Sigmoid colon (tissue), 7 donors: ENCODE data around the gene MUSK. TPM values are rescaled to one million over a fixed set of nuclear protein-coding genes. Genes with fewer than 3 reads are reported as not detected.

Experiments used
- DNase-seq: peaks from one replicate; pipeline ENCODE4 v3.0.0-alpha.2; 2019
- H3K27ac ChIP-seq, 4 donors: fragments of 200-600 bp; sonication (generic); one replicate each; pipeline ENCODE4 v1.5.1; 2016 to 2019; ENCODE audit warnings: mild to moderate bottlenecking in 1 of 4
- H3K27me3 ChIP-seq, 3 donors: fragments of 200-600 bp; sonication (generic); one replicate each; pipeline ENCODE4 v1.5.1; 2019; ENCODE audit warnings: mild to moderate bottlenecking in 1 of 3
- H3K36me3 ChIP-seq, 4 donors: fragments of 200-600 bp; sonication (generic); one replicate each; pipeline ENCODE4 v1.5.1; 2016 to 2019
- H3K4me1 ChIP-seq, 4 donors: fragments of 200-600 bp; sonication (generic); one replicate each; pipeline ENCODE4 v1.5.1; 2017 to 2019
- H3K4me3 ChIP-seq, 4 donors: fragments of 200-600 bp; sonication (generic); one replicate each; pipeline ENCODE4 v1.5.1; 2017 to 2019; ENCODE audit warnings: mild to moderate bottlenecking in 2 of 4, moderate library complexity in 1 of 4
- H3K9me3 ChIP-seq, 4 donors: fragments of 200-600 bp in 3 of 4; sonication (generic) in 3 of 4; one replicate each; pipeline versions ENCODE4 v1.5.1 to v1.6.1; 2013 to 2019
- EP300 ChIP-seq, 4 donors: sonication (generic); formaldehyde crosslinking; IDR thresholded peaks; one replicate each; pipeline ENCODE4 v1.6.1; 2017; ENCODE audit warnings: antibody characterized with exemption in 4 of 4
- POLR2A ChIP-seq, 2 donors: fragments of 450-650 bp; IDR thresholded peaks; one replicate each; pipeline ENCODE4 v1.6.1; 2016; ENCODE audit warnings: antibody characterized with exemption in 2 of 2, mild to moderate bottlenecking in 2 of 2, moderate library complexity in 2 of 2
- POLR2AphosphoS5 ChIP-seq, 4 donors: sonication (generic); formaldehyde crosslinking; IDR thresholded peaks; one replicate each; pipeline ENCODE4 v1.6.1; 2017; ENCODE audit warnings: antibody characterized with exemption in 4 of 4
- WGBS, 2 donors: extraction: QIAGEN DNeasy Blood & Tissue Kit; methylation state at CpG; one replicate each; pipeline ENCODE4 v1.1.7; 2013; 5-methylcytosine and 5-hydroxymethylcytosine counted together
- intact Hi-C: fragments of 100-400 bp; cut with DNase I; formaldehyde crosslinking; loops from one replicate; pipeline ENCODE4 v1.15.1; 2023
- polyA plus RNA-seq, 3 donors: library from polyadenylated mRNA; stranded (reverse); fragments of 200-250 nt; gene quantifications; one replicate each; pipeline ENCODE4 v1.2.3, GENCODE V29; 2013
- small RNA-seq, 3 donors: library from RNA; depleted of rRNA; stranded (forward); fragments of <200 nt; gene quantifications; one replicate each; pipeline ENCODE3, GENCODE V24; 2016
- total RNA-seq, 4 donors: library from RNA; depleted of rRNA; stranded (reverse); fragments of >200 nt; gene quantifications; one replicate each; pipeline ENCODE4 v1.1.0, GENCODE V29; 2016
- TF ChIP-seq, protein P1 (sequence below), 4 experiments: fragments of 450-650 bp in 3 of 4; fragments of 200-600 bp in 1 of 4; IDR thresholded peaks; one replicate each; pipeline ENCODE4 v1.5.1; 2016 to 2019; ENCODE audit warnings: antibody characterized with exemption in 4 of 4, mild to moderate bottlenecking in 3 of 4, moderate library complexity in 2 of 4
- donor health status: healthy with polysubstance abuse.
- donor health status: Bipolar disorder and iron deficiency.
- donor health status: healthy.

The MUSK gene
- total and polyA plus RNA-seq, 7 donors: 0.46 to 9.7 (median 2.3) TPM

GRCh38 chr9:110847671-110848070, 179.1 kb downstream of the MUSK start:
- Histone ChIP-seq H3K4me1 (no peaks in the 10 kb centered on the region), H3K27me3 (no peaks in the 10 kb centered on the region), H3K4me3 (no peak overlapping the region), H3K36me3 (no peaks in the 10 kb centered on the region), H3K27ac (no peak overlapping the region), H3K9me3 (no peaks in the 10 kb centered on the region)
- TF ChIP-seq, protein P1, sequence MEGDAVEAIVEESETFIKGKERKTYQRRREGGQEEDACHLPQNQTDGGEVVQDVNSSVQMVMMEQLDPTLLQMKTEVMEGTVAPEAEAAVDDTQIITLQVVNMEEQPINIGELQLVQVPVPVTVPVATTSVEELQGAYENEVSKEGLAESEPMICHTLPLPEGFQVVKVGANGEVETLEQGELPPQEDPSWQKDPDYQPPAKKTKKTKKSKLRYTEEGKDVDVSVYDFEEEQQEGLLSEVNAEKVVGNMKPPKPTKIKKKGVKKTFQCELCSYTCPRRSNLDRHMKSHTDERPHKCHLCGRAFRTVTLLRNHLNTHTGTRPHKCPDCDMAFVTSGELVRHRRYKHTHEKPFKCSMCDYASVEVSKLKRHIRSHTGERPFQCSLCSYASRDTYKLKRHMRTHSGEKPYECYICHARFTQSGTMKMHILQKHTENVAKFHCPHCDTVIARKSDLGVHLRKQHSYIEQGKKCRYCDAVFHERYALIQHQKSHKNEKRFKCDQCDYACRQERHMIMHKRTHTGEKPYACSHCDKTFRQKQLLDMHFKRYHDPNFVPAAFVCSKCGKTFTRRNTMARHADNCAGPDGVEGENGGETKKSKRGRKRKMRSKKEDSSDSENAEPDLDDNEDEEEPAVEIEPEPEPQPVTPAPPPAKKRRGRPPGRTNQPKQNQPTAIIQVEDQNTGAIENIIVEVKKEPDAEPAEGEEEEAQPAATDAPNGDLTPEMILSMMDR (IDR thresholded peaks at IDR 0.05): no peak
- TF ChIP-seq EP300 (IDR thresholded peaks at IDR 0.05) (no peak), POLR2A (IDR thresholded peaks at IDR 0.05) (no peak), POLR2AphosphoS5 (IDR thresholded peaks at IDR 0.05) (no peak)
- intact Hi-C loops: no loop called here
- no peak for DNase-seq
- 47 to 71% methylated on average over 3 of the region's 3 CpGs for WGBS, 2 donors

DNA sequence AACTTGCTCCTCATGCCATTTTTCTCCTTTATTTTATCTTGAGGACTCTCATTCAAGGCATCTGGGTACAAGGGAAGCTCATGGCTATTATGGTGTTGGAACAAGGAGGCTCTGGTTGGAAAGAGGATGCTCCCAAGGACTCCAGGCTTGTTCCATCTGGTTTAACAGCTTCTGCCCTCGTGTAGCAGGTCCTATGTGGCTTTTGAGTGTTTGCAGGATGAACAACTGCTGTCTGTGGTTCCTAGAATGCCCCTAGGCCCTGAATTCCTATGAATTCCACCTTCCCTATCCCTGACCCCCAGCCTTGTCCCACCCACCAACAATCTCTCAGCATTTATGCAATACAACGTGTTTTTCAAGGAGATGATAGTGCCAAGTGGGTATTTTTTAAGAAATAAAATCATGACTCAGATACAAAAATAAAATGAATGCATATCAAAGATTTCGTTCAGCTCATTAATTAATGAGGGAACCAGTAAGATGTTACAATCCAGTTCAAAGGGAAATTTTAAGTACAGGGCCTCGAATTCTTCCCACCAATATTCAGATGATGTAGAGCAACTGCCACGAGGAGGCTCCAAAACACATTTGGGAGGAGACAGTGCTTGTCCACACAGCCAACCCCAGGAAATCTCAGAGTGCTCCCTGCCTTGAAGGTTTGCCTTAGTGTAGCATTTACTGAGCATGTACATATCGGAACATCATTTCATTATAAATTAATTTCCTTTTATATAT, 182.0 kb downstream of the MUSK start:
- TF ChIP-seq EP300 (IDR thresholded peaks at IDR 0.05): no peak
- TF ChIP-seq POLR2AphosphoS5 (IDR thresholded peaks at IDR 0.05): no peak
- TF ChIP-seq, protein P1 (IDR thresholded peaks at IDR 0.05): no peak
- no peak for TF ChIP-seq POLR2A (IDR thresholded peaks at IDR 0.05)
- no peaks in the 10 kb centered on the region for H3K27me3 ChIP-seq
- H3K27ac ChIP-seq: no peak overlapping the region
- H3K36me3 ChIP-seq: no peaks in the 10 kb centered on the region
- no peaks in the 10 kb centered on the region for H3K4me1 ChIP-seq
- H3K4me3 ChIP-seq: no peak overlapping the region
- intact Hi-C loops: no loop called here
- 83 to 86% methylated on average over 6 of the region's 6 CpGs for WGBS, 2 donors
- DNase-seq: no peak
- H3K9me3 ChIP-seq: peaks cover 0 to 5% (median under 1%) of the 10 kb centered on the region in 4 donors

Small RNA genes within 50 kb of the gene (small RNA-seq; reads per million reads assigned to genes)
- gene AL513328.1: 0 reads per million in 3 donors

Other genes with a start within 250 kb of the MUSK start
- gene SVEP1, start 89.0 kb upstream of the MUSK start, total RNA-seq: 10 to 100 TPM; 24.3 to 77.5 (median 52.4) TPM
- 1 to 10 TPM in 2 of 3 donors, under 1 TPM in 1; 0.23 to 2.9 (median 2.4) TPM for gene SVEP1, start 89.0 kb upstream of the MUSK start, polyA plus RNA-seq